Fibroblast of the aortic adventitia (primary cell): ENCODE results near the gene TTYH2. TPM values are rescaled to one million over a fixed set of nuclear protein-coding genes. Genes with fewer than 3 reads are reported as not detected.

Source experiments
- DNase-seq: peaks from one replicate; pipeline ENCODE4 v3.0.0-alpha.2; 2010; ENCODE audit warnings: low read depth
- H3K4me3 ChIP-seq: 2 replicates; pipeline ENCODE4 v1.5.1; 2011; ENCODE audit warnings: low read depth, mild to moderate bottlenecking, control low read depth, low read length, moderate library complexity
- total RNA-seq: library from RNA; depleted of rRNA; stranded (reverse); fragments of >200 nt; gene quantifications from 2 replicates; pipeline ENCODE4 v1.2.3, GENCODE V29; 2012; ENCODE audit warnings: low replicate concordance
- TF ChIP-seq, protein P1 (sequence below): IDR thresholded peaks from 2 replicates; pipeline ENCODE4 v1.5.1; 2011; ENCODE audit warnings: mild to moderate bottlenecking, low read length, control low read depth, inconsistent platforms; ENCODE audit not compliant: insufficient read depth

TTYH2 gene, protein sequence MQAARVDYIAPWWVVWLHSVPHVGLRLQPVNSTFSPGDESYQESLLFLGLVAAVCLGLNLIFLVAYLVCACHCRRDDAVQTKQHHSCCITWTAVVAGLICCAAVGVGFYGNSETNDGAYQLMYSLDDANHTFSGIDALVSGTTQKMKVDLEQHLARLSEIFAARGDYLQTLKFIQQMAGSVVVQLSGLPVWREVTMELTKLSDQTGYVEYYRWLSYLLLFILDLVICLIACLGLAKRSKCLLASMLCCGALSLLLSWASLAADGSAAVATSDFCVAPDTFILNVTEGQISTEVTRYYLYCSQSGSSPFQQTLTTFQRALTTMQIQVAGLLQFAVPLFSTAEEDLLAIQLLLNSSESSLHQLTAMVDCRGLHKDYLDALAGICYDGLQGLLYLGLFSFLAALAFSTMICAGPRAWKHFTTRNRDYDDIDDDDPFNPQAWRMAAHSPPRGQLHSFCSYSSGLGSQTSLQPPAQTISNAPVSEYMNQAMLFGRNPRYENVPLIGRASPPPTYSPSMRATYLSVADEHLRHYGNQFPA
- 0.54 and 2.4 TPM in 2 replicates for total RNA-seq

DNA sequence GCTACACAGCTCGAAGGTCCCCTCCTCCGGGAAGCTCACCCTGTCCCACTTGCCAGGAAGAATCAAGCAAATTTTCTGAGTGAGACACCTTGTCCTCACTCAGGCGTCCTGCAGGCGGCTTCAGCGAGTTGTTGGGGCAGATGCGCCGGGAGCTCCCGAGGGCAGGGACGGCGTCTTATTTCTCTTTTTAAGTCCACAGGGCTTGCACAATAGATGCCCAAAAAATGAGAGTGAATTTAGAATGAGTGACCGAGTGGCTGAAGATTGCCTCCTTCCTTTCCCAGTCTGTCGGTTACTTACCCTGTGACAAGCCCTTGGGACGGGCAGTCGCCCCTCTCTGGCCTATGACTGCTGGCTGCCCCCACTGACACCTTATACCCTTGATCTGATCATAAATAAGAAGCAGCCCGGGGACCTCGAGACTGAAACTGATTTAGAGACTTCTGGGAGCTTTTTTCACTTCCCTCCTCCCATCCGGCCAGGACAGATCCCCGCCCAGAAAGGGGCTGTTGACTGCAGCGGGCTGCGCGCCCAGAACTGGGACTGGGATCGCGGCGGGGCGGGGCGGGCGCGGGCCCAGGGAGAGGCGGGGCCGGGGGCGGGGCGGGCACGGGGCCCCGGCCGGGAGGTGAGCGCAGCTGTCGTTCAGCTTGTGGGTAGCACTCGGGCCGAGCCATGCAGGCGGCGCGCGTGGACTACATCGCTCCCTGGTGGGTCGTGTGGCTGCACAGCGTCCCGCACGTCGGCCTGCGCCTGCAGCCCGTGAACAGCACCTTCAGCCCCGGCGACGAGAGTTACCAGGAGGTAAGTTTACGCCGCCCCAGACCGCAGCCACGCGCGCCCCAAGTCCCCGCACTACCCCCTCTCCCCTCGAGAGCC, at the start of gene TTYH2:
Gene TTYH2 (plus strand): TSS at position 659 of the 879 bp plus-strand sequence. CDS start 17 bp downstream, at position 676.
- DNase-seq: peak; percentile 84
- peak within 1 kb of the TSS; percentile 76 for H3K4me3 ChIP-seq
- TF ChIP-seq, protein P1, sequence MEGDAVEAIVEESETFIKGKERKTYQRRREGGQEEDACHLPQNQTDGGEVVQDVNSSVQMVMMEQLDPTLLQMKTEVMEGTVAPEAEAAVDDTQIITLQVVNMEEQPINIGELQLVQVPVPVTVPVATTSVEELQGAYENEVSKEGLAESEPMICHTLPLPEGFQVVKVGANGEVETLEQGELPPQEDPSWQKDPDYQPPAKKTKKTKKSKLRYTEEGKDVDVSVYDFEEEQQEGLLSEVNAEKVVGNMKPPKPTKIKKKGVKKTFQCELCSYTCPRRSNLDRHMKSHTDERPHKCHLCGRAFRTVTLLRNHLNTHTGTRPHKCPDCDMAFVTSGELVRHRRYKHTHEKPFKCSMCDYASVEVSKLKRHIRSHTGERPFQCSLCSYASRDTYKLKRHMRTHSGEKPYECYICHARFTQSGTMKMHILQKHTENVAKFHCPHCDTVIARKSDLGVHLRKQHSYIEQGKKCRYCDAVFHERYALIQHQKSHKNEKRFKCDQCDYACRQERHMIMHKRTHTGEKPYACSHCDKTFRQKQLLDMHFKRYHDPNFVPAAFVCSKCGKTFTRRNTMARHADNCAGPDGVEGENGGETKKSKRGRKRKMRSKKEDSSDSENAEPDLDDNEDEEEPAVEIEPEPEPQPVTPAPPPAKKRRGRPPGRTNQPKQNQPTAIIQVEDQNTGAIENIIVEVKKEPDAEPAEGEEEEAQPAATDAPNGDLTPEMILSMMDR: peak; percentile 56

DNA sequence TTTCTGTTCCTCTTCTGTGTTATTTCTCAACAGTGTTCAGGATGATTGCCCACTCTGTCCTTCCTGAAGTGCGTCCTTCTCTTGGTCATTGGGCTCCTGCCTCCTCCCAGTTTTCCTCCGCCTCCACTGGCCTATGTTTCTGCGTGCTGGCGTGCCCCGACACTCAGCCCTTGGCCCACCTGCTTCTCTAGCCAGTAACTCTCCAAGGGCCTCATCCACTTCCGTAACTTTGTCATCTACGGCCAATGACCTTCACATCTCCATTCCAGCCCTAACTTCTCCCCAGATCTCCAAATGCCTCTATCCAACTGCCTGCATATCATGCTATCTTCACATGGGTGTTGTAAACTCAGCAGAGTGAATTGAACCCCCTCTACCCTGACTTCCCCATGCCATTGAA, 49.5 kb upstream of the TTYH2 start:
- H3K4me3 ChIP-seq: no peak overlapping the region
- TF ChIP-seq, protein P1: no peak
- no peak for DNase-seq

DNA sequence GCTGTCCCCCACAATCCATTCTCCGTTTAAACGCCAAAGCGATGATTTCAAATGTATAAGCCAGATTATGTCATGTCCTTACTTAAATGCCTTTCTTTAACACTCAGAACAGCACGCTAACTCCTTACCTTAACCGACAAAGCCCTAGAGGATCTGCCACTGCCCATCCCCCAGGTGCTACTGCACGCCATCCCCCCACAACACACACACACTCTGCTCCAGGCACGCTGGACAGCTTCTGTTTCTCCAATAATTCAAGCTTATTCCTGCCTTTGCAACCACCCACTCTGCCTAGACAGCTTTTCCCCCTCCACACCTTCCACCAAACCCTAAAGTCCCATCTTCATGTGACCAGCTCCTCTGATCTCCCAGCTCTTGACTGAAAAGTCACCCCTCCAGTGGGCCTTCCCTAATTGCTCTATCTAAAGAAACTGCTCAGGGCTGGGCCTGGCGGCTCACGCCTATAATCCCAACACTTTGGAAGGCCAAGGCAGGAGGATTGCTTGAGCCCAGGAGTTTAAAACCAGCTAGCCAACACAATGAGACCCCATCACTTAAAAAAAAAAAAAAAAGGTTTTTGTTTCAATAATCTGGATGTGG, 48.8 kb upstream of the TTYH2 start:
- no peak overlapping the region for H3K4me3 ChIP-seq

DNA sequence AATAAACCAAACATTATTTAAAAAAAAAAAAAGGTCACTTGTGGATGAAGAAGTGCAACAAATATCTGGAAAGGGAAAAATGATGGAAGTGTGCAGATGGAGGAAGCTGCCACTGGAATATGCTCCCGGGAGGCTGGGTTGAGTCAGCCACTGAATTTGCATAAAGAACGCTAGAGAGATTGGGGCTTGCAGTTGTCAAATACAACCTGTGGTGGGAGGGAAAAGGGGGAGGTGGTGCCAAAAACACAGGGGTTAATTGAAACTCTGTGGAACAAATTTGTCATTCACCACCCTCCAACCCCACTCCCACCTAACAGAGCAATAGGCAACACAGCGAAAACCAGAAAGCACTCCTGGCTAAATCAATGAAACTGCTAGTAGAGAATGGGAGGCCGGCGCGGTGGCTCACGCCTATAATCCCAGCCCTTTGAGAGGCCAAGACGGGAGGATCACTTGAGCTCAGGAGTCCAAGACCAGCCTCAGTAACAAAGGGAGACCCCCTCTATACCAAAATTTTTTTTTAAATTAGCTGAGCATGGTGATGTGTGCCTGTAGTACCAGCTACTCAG, 47.5 kb upstream of the TTYH2 start:
- H3K4me3 ChIP-seq: no peak overlapping the region
- TF ChIP-seq, protein P1: no peak
- no peak for DNase-seq

More for the DNA sequence above, 48.8 kb upstream of the TTYH2 start:
- no peak for DNase-seq
- TF ChIP-seq, protein P1: no peak

- DNase-seq: no peak
- TF ChIP-seq, protein P1: no peak
- H3K4me3 ChIP-seq: no peak overlapping the region
Measured at GRCh38 chr17:74170924-74171323, 42.4 kb upstream of the TTYH2 start.

GRCh38 chr17:74172700-74173099, 40.7 kb upstream of the TTYH2 start:
- TF ChIP-seq, protein P1: no peak
- no peak for DNase-seq
- no peak overlapping the region for H3K4me3 ChIP-seq
